M059J (cell line): ENCODE data around the gene PRAMEF14. TPM values are rescaled to one million over a fixed set of nuclear protein-coding genes. Genes with fewer than 3 reads are reported as not detected.

Experiments
- total RNA-seq: library from RNA; depleted of rRNA; stranded (reverse); fragments of >200 nt; shearing (Covaris generic); gene quantifications from 2 replicates; pipeline ENCODE4 v1.2.3, GENCODE V29; 2014; rRNA removed

The PRAMEF14 gene
- total RNA-seq, 1 experiment from 2014 or later, result not detected

Other genes with a start within 250 kb of the PRAMEF14 start
- not detected in 2 replicates for gene HNRNPCL2, start 230.3 kb downstream of the PRAMEF14 start, total RNA-seq
- gene PRAMEF26, start 191.1 kb downstream of the PRAMEF14 start, total RNA-seq, result not detected in 2 replicates
- gene HNRNPCL4, start 181.5 kb downstream of the PRAMEF14 start, total RNA-seq, result not detected in 2 replicates
- gene PRAMEF9, start 175.3 kb downstream of the PRAMEF14 start, total RNA-seq, result not detected in 2 replicates
- gene PRAMEF13, start 145.7 kb downstream of the PRAMEF14 start, total RNA-seq, result not detected in 2 replicates
- gene PRAMEF18, start 121.0 kb downstream of the PRAMEF14 start, total RNA-seq, result not detected in 2 replicates
- gene PRAMEF5, start 92.9 kb downstream of the PRAMEF14 start, total RNA-seq, result not detected in 2 replicates
- not detected in 2 replicates for gene PRAMEF8, start 62.0 kb downstream of the PRAMEF14 start, total RNA-seq
- not detected in 2 replicates for gene PRAMEF33, start 43.6 kb downstream of the PRAMEF14 start, total RNA-seq
- not detected in 2 replicates for gene PRAMEF15, start 31.6 kb downstream of the PRAMEF14 start, total RNA-seq
- gene PRAMEF19, start 24.8 kb upstream of the PRAMEF14 start, total RNA-seq, result not detected in 2 replicates
- gene PRAMEF17, start 42.5 kb upstream of the PRAMEF14 start, total RNA-seq, result not detected in 2 replicates
- not detected in 2 replicates for gene PRAMEF20, start 63.3 kb upstream of the PRAMEF14 start, total RNA-seq
- gene LRRC38, start 166.9 kb upstream of the PRAMEF14 start, total RNA-seq, result 0.15 and 0.37 TPM in 2 replicates
- gene PDPN, start 236.7 kb upstream of the PRAMEF14 start, total RNA-seq, result 2.0 and 4.1 TPM in 2 replicates